ENCODE results near the gene EIF3B.

DNA sequence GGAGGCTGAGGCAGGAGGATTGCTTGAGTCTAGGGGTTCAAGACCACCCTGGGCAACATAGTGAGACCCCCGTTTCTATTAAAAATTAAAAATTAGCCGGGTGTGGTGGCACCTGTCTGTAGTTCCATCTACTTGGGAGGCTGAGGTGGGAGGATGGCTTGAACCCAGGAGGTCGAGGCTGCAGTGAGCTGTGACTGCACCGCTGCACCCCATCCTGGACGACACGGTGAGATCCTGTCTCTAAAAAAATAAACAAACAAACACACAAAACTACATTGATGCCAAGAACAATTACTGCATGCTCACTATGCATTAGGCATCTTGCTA, 48.0 kb downstream of the EIF3B start:
- TF ChIP-seq FOXA2 (IDR thresholded peaks at IDR 0.05): no peak
- TF ChIP-seq TAF1 (conservative IDR thresholded peaks at IDR 0.05): no peak
- TF ChIP-seq, protein P1, sequence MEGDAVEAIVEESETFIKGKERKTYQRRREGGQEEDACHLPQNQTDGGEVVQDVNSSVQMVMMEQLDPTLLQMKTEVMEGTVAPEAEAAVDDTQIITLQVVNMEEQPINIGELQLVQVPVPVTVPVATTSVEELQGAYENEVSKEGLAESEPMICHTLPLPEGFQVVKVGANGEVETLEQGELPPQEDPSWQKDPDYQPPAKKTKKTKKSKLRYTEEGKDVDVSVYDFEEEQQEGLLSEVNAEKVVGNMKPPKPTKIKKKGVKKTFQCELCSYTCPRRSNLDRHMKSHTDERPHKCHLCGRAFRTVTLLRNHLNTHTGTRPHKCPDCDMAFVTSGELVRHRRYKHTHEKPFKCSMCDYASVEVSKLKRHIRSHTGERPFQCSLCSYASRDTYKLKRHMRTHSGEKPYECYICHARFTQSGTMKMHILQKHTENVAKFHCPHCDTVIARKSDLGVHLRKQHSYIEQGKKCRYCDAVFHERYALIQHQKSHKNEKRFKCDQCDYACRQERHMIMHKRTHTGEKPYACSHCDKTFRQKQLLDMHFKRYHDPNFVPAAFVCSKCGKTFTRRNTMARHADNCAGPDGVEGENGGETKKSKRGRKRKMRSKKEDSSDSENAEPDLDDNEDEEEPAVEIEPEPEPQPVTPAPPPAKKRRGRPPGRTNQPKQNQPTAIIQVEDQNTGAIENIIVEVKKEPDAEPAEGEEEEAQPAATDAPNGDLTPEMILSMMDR (IDR thresholded peaks at IDR 0.05; ENCODE audit: low read depth, low read length, missing input control): no peak
- TF ChIP-seq YY1 (IDR thresholded peaks at IDR 0.05): no peak
- no peak for TF ChIP-seq EGR1 (IDR thresholded peaks at IDR 0.05; ENCODE audit: low read depth in 2 of 2)
- no peak for TF ChIP-seq JUND (IDR thresholded peaks at IDR 0.05)
- TF ChIP-seq, protein P2, sequence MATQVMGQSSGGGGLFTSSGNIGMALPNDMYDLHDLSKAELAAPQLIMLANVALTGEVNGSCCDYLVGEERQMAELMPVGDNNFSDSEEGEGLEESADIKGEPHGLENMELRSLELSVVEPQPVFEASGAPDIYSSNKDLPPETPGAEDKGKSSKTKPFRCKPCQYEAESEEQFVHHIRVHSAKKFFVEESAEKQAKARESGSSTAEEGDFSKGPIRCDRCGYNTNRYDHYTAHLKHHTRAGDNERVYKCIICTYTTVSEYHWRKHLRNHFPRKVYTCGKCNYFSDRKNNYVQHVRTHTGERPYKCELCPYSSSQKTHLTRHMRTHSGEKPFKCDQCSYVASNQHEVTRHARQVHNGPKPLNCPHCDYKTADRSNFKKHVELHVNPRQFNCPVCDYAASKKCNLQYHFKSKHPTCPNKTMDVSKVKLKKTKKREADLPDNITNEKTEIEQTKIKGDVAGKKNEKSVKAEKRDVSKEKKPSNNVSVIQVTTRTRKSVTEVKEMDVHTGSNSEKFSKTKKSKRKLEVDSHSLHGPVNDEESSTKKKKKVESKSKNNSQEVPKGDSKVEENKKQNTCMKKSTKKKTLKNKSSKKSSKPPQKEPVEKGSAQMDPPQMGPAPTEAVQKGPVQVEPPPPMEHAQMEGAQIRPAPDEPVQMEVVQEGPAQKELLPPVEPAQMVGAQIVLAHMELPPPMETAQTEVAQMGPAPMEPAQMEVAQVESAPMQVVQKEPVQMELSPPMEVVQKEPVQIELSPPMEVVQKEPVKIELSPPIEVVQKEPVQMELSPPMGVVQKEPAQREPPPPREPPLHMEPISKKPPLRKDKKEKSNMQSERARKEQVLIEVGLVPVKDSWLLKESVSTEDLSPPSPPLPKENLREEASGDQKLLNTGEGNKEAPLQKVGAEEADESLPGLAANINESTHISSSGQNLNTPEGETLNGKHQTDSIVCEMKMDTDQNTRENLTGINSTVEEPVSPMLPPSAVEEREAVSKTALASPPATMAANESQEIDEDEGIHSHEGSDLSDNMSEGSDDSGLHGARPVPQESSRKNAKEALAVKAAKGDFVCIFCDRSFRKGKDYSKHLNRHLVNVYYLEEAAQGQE (IDR thresholded peaks at IDR 0.05): no peak
- no peak for TF ChIP-seq RAD21 (IDR thresholded peaks at IDR 0.05)
- TF ChIP-seq HNF4G (IDR thresholded peaks at IDR 0.05): no peak

All from liver (tissue), 3 donors.